ENCODE data around the gene C5orf15. TPM values are rescaled to one million over a fixed set of nuclear protein-coding genes. Genes with fewer than 3 reads are reported as not detected.

Gene C5orf15
- total RNA-seq, 2 donors from 2014 or later: 39.5 to 56.1 TPM

- no peak for TF ChIP-seq CTCF (IDR thresholded peaks at IDR 0.05)
- no peak for ATAC-seq (ENCODE audit: insufficient number of reproducible peaks, low FRiP score, low read depth)
- DNase-seq (ENCODE audit: low spot score): no peak
Observed at GRCh38 chr5:133934311-133934710, 34.1 kb downstream of the C5orf15 start.

GRCh38 chr5:133933670-133934295, 34.6 kb downstream of the C5orf15 start:
- no peaks in the 10 kb centered on the region for H3K36me3 ChIP-seq
- ATAC-seq (ENCODE audit: insufficient number of reproducible peaks, low FRiP score, low read depth) (no peak), DNase-seq (ENCODE audit: low spot score) (no peak)
- no peak for TF ChIP-seq CTCF (IDR thresholded peaks at IDR 0.05)
- peaks cover 8 to 39% of the 10 kb centered on the region in 2 donors for H3K4me1 ChIP-seq (ENCODE audit: control insufficient read depth in 1 of 2, low read depth in 2 of 2)
- no peak overlapping the region for H3K27ac ChIP-seq
- no peak overlapping the region for H3K4me3 ChIP-seq
- no peaks in the 10 kb centered on the region for H3K27me3 ChIP-seq (replicated peaks; ENCODE audit: insufficient read depth)
- H3K9me3 ChIP-seq: no peaks in the 10 kb centered on the region

More at GRCh38 chr5:133934311-133934710, 34.1 kb downstream of the C5orf15 start:
- H3K36me3 ChIP-seq: no peaks in the 10 kb centered on the region
- no peak overlapping the region for H3K4me3 ChIP-seq
- H3K27ac ChIP-seq: no peak overlapping the region
- H3K27me3 ChIP-seq (replicated peaks; ENCODE audit: insufficient read depth): no peaks in the 10 kb centered on the region
- no peaks in the 10 kb centered on the region for H3K9me3 ChIP-seq
- H3K4me1 ChIP-seq (ENCODE audit: control insufficient read depth in 1 of 2, low read depth in 2 of 2): peaks cover 8 to 38% of the 10 kb centered on the region in 2 donors

- no peak for TF ChIP-seq CTCF (IDR thresholded peaks at IDR 0.05)
- ATAC-seq (ENCODE audit: insufficient number of reproducible peaks, low FRiP score, low read depth) (no peak), DNase-seq (ENCODE audit: low spot score) (no peak)
- H3K36me3 ChIP-seq: no peaks in the 10 kb centered on the region
- no peaks in the 10 kb centered on the region for H3K9me3 ChIP-seq
- peak overlapping the region; percentile 0 to 44 for H3K27ac ChIP-seq
- no peaks in the 10 kb centered on the region for H3K27me3 ChIP-seq (replicated peaks; ENCODE audit: insufficient read depth)
- H3K4me1 ChIP-seq (ENCODE audit: control insufficient read depth in 1 of 2, low read depth in 2 of 2): peaks cover 8 to 41% of the 10 kb centered on the region in 2 donors
- H3K4me3 ChIP-seq: no peak overlapping the region
Observed at GRCh38 chr5:133933169-133933509, 35.3 kb downstream of the C5orf15 start.

- peak overlapping the region; percentile 0 to 44 for H3K27ac ChIP-seq
- no peak for TF ChIP-seq CTCF (IDR thresholded peaks at IDR 0.05)
- no peaks in the 10 kb centered on the region for H3K36me3 ChIP-seq
- H3K4me3 ChIP-seq: no peak overlapping the region
- H3K9me3 ChIP-seq: no peaks in the 10 kb centered on the region
- no peaks in the 10 kb centered on the region for H3K27me3 ChIP-seq (replicated peaks; ENCODE audit: insufficient read depth)
- ATAC-seq (ENCODE audit: insufficient number of reproducible peaks, low FRiP score, low read depth) (no peak), DNase-seq (ENCODE audit: low spot score) (no peak)
- H3K4me1 ChIP-seq (ENCODE audit: control insufficient read depth in 1 of 2, low read depth in 2 of 2): peaks cover 8 to 41% of the 10 kb centered on the region in 2 donors
Observed at GRCh38 chr5:133932441-133933168, 35.8 kb downstream of the C5orf15 start.

GRCh38 chr5:133931546-133931945, 36.9 kb downstream of the C5orf15 start:
- no peaks in the 10 kb centered on the region for H3K9me3 ChIP-seq
- ATAC-seq (ENCODE audit: insufficient number of reproducible peaks, low FRiP score, low read depth) (no peak), DNase-seq (ENCODE audit: low spot score) (no peak)
- no peak overlapping the region for H3K4me3 ChIP-seq
- no peaks in the 10 kb centered on the region for H3K36me3 ChIP-seq
- no peak overlapping the region for H3K27ac ChIP-seq
- no peak for TF ChIP-seq CTCF (IDR thresholded peaks at IDR 0.05)
- no peaks in the 10 kb centered on the region for H3K27me3 ChIP-seq (replicated peaks; ENCODE audit: insufficient read depth)
- peaks cover 8 to 50% of the 10 kb centered on the region in 2 donors for H3K4me1 ChIP-seq (ENCODE audit: control insufficient read depth in 1 of 2, low read depth in 2 of 2)

All from thoracic aorta (tissue), 2 donors.